Inflammatory macrophage (primary cell): ENCODE results near the gene NAV2.
"Not testable (repeated sequence)": the region's sequence is repeated elsewhere in the genome, so short reads cannot be mapped to it uniquely, and the experiment has no call there.

Experiments used
- DNase-seq, 2 donors: peaks; one replicate each; pipeline ENCODE4 v3.0.0-alpha.2; 2020 to 2022

Gene NAV2

DNA sequence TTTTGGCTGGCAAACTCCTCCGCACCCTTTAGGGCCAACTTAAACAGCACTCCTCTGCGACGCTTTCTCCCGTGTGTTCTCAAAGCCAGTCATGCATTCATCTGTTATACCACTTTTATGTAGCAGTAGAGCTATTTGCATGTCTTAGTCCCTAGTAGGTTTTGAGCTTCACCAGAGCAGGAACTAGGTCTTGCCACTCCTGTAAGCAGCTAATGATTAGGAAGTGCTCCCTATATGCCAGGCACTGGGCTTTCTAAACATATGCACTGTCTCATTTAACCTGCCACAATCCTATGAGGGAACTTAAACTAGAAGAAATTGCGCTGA lies 266.8 kb downstream of the NAV2 start:
- no peak for DNase-seq

DNA sequence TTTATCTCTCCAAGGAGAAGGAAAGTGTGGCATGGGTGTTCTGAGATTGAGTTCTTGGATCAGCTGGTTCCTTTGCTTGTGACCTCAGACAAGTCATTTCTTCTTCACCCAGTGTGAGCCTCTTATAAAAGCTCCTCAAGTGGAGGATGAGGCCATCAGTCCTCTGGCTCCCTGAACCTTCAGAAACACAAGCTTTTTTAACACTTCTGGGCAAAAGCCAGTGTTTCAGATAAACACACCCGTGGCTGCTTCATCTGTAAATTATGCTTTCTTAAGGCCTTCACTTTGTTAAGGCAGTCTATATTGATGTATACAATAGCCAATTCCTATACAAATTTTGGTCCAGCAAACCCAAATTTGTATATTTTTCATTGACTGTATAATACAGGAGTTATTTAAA lies 267.8 kb downstream of the NAV2 start:
- no peak for DNase-seq

DNA sequence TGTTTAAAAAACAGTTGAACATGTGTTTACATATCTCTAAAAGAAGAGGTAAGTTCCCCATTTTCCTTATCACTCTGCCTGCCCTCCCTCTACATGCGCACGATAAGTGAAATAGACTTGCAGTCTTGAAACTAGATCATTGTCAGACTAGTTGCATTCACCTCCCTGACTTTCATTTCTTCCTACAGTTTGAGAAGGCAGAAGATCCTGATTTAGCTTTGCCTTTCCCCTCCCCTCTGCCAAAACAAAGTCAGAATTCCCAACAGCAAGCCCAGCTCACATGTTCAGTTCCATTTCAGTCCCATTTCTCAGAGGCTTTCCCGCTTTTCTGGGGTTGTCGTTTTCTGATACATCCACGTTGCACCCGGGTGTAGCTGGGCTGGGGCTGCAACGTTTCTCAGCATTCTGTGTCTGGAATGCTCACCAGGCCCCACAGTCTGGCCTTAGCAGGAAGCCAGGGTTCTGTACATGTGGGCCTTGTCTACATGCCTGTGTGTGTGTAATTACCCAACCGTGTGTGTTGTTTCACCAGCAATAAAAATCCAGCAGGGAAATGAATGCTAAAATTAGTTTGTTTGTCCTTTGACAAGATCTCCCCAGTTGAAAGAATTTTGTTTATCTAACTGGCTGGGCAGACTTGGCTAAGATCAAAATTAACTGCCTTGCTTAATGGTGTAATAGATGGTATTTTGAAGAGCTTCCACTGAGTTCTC lies 268.5 kb downstream of the NAV2 start:
- no peak for DNase-seq

DNA sequence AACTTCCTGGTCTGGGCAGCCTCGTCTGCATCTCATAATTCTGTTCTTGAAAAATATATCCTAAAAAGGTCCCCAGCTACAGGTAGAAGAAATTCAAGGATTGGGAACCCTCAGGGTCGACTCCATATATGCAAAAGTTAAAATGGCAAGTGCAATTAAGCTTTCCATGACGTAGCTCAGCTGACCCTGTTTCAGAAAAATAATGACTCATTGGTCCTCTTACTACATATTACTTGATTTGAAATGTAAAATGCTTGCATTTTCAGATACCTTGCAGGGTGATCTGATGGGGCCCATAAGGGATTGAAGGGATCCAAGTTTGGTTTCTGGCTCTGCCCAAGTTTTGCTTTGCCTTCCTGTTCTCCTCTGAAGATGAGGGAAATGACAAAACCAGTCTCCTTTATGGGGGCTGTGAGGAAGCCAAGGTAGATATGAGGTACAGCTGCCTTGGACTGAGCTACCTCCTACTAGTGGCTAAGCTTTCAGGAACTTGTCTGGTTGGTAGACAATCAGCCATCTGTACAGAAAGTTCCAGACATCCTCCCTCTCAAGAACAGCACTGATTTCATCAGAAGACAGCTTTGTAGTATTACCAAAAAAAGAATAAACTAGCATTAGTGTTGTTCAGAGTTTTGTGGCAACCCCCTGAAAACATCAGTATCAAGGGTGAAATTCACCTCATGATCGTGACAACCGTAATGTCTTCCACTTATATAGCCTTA lies 270.3 kb downstream of the NAV2 start:
- DNase-seq = no peak

DNA sequence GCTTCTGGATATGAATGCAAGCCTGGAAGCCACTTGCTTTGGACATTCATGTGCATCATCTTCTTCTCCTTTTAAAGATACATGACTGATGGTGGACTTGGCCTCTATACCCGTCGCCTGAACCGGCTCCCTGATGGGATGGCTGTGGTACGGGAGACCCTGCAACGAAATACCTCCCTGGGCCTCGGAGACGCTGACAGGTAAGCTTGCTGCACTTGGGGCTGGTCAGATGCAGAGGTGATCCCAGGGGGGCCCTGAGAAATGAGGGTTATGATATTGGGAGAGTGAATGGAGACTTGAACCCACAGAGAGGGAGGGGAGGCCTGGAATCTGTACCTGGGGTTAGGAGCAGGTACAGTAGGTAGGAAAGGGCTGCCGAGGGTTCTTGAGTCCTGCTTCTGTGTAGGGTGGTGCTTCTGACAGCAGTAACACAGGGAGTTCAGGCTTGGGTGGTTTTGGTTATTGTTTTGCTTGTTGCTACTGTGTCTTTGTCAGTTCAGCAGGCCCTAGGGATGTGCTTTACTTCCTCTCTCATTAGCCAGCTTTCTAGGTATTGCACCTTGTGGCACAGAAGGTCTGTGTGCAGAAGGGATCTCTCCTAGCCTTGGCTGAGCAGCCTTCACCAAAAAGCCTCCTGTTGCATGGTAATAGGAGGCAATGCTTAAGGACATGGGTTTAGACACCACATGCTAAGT lies 271.6 kb downstream of the NAV2 start:
- DNase-seq = no peak

DNA sequence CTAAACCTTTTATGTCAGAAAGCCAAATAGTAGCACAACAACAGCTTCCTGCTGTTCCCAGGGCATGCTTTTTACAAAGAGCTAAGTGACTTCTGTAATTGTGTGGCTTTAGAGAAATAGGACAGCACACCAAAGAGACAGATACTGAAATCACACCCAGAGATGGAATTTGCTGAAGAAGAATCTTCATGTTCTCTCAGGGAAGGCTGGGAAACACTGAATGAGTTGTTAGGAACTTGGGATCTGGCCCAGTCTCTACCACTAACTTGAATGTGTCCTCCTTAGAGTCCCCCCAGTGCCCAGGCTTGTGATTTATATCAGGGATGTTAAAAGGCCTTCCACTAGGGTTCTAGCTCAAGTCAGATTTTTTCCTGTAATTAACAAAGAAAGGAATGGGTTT lies 272.5 kb downstream of the NAV2 start:
- DNase-seq = no peak

DNA sequence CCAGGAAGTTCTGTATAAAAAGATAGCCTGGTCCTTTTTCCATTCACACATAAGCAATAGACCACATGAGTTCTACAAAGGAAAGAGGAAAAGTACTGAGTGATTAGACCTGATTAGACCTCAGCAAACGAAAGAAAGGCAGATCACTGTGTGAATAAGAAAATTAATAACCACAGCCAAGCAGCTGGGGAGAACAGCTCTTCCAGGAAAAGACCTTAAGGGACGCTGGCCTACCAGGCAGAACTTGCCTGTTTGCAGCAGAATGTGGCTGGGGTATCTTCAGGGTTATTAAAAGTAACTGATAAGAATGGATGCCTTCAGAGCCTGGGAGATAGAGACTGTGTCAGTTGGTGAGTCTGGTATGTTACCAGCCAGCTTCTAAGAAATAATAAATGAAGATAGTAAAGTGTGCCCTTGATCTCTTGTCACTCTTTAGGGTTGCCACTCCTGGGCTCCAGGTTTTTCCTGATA lies 274.7 kb downstream of the NAV2 start:
- DNase-seq = no peak

DNA sequence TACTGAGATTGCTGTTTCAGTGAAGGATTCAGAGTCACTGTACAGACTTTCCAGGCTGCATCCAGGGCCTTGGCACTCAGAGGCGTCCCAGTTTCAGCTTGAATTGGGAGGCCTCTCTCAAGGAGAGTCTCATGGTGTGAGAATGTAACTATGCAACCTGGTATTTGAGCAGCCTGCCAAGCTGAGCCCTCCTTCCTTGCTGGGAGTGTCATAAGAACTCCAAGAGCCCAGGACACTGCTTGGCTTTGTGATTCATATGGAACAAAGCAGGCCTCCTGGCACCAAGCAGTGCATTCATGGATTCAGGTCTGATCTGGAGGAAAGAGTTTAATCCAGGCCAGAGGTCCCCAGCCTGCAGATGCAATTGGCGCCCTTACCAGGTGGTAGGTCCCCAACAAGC lies 276.0 kb downstream of the NAV2 start:
- DNase-seq = no peak

DNA sequence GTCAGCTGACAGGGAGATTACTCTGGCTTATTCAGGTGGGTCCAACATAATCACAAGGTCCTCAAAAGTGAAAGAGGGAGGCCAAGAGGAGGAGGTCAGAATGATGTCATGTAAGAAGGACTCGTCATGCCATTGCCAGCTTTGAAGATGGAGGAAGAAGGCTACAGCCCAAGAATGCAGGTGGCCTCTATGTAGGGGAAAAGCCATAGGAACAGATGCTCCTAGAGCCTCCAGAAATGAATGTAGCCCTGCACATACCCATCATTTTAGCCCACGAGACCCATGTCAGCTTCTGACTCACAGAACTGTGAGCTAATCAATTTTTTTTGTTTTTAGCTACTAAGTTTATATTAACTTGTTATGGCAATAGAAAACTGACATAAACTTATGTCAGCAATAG lies 276.6 kb downstream of the NAV2 start:
- no peak for DNase-seq

DNA sequence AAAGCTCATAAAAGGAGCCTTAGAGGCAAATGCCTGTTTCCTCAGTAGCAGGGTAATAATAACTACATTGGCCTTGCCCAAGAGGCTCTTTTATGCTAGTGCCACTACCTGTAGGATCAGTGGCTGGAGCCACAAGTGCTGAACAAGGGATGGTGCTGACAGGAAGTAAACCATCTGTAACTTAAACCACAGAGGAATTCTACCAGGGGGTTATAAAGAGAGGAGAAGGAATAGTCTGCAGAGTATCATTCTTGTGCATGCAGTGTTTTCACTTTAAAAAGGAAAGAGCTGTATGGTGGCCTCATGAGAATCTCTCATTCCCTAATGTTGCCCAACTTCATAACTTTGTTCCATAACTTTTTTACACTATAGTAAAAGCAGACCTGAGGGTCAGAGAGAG lies 279.5 kb downstream of the NAV2 start:
- DNase-seq = no peak

DNA sequence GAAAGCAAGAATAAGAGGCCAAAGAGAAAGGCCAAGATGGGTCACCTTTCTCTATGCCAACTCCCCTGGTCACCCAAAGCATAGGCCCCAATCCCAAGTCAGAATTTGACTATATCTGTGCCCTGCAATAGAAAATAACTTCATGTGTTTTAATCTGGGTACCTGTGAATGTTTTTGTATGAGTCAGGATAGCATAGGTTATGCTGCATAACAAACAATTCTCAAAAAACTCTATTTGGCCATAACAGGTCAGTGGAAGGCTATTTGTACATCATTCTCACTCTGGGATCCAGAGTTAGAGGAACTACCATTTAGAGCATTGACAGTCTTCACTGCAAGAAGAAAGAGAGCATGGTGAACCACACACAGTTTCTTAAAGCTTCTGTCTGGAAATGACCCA lies 280.4 kb downstream of the NAV2 start:
- DNase-seq = no peak

DNA sequence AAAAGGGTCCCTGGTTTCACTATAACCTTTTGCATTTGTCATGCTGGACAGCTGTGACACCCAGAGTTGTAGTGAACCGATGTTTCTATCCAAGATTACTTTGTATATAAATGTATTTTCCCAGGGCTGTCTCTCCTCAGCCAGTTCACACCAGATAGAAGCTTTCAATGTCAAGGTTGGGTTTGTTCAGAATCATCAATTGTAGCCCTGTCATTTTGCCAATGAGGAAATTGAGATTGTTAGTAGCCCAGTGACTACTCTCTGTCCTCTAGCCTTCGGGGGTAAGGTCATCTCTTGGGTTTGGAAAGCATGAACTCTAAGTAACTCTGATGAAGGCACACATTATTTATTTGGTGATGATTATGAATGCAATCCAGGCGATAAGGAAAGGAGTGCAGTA lies 282.0 kb downstream of the NAV2 start:
- no peak for DNase-seq

DNA sequence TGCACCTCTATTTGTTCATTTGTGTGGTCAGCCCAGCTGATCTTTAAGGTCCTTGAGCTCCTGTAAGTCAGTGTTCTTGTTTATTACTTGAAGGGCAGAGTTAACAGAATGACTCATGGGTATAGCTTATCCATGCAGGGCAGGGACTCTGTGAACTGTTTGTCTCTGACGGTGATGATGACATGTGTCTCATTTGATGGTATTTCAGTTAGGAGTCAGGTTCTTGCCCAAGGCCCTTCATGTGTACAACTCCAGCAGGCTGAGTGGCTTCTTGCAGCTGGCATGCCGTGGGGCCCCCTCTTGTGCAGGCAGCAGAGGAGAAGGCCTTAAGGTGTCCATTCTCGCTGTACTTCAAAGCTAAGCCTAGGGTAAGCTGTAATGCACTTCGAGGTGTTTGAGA lies 282.5 kb downstream of the NAV2 start:
- no peak for DNase-seq

DNA sequence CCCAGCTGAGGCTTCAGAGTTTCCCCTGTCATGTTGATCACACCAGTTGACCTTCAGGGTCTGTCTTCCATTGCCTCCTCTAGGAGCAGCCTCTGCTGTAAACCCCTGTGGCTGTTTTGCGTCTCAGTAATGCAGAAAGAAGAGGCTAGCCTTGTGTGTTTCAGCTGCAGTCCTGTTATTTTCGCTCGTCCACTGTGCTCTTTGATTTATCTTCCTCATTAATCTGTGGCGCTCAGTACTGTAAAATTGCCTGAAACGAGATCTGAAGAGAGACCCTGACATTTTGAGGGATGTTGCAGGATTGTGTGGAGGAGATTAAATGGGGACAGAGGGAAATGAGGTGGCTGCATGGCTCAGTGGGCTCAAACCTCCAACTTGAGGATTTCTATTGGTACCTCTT lies 283.9 kb downstream of the NAV2 start:
- DNase-seq = no peak

DNA sequence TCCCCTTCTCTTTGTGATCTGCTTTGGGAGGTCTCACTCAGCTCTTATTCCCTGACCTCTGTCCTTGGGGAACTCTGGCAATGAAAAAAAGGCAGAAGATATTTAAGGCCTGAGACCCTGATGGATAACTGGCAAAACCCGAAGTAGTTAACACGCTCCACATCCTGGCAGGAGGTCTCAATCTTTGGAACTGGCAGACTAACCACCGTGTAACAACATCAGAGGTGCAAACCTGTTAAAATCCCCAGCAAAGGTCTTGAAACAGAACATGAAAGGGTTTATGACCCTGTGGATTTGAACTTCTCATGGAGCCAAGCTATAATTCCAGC lies 287.3 kb downstream of the NAV2 start:
- no peak for DNase-seq

DNA sequence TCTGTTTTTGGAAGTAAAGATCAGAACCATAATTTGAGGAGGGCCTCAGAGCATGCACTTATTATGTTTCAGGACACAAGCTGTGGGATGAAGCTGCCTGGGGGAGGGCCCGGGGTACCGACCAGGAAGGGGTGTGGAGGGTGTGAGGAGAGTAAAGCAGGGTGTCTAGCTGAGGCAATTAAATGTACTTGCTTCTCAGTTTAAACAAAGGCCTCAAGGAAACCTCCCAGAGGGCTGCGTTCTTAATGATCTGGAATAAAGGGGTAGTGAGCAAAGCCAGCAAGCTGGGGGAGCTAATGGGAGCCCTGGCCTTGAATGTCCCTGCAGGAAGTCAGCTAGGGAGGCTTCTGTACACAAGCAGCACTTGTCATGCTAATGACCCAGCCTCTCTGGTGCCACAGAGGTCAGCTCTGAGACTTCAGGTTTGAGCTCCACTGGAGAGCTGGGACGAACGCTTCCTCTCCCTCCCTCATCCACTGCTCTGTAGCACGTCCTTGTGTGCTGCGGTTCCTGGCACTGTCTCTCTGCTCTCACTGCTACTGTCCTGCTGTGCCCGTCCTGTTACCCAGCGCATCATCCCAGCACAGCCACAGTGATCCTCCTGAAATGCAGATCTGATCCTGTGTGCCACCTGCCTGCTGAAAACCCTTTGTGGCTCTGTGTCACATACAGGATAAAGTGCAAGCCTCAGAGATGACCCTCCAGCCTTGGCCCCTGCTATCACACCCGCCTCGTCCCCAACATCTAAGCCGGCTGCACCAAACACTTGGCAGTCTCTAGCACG lies 287.9 kb downstream of the NAV2 start:
- DNase-seq = no peak

DNA sequence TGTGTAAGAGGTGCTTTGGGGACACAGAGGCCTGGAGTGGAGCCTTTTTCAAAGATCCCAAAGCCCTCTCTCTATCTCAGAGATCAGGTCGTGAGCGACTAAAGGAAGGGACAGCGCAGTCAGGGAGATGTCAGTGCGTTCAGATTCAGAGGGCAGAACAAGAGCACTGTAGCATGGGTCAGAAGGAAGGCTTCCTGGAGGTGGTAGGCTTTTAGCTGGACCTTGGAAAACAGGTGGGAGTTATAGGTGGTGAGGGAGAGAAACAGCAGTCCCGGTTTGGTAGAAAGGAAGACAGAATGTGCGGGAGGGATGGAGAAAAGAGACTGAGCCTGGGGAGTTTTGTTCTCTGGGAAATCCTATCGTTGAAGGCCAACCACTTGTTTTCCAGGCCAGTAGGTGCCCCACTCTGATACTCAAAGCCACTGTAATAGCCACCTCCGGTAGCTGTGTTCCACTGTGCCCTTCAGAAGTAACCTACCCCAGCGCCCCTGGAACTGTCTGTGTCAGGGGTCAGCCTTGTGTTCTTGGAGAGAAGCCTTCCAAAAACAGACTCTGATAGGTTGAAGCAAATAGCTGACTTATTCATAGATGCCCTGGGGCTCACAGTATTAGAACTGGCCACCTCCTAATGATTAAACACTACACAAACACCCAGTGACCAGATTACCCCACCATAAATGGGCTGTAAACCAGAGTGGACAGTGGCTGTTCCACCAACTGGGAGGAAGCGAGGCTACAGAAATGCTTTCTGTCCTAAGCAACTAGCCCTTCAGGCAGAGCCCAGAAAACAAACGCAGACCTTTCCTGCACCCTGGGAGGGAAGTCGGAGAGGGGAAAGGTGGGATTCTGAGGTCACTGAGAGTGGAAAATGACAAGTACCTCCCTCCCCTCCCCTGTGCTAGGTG lies 289.9 kb downstream of the NAV2 start:
- no peak for DNase-seq

DNA sequence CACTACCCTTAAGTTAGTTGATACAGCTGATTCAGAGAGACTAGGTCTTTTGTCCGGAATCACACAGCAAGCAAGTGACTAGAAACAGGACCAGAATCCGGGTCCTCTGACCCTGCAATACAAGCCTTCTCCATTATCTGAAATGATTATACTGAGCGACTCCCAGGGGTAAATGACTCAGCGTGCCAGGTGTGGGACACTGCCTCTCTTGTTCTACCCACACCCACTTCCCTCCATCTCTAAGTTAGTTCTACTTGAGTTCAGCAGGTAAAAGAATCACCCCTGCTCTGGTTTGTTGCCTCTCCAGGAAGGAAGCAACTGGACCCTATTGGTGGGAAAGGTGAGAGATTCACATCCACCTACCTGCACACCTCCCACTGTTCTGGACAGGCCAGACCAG lies 290.7 kb downstream of the NAV2 start:
- DNase-seq = no peak

DNA sequence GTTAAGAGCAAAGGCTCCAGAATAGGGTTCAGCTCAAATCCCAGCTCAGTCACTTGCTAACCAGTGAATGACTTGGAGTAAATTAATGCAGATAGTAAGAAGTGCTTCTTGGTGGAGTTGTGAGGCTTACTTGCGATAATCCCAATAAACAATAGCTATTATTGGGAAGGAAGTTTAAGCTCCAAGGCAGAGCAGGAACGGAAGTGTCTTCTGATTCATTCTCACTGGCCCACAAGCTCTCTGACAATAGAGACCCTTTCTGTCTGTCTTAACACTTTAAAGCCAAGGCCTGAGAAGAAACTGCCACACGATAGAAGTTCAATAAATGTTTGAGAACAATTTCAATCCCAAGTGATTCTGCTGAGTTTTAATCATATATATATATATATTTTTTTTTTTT lies 292.2 kb downstream of the NAV2 start:
- no peak for DNase-seq

DNA sequence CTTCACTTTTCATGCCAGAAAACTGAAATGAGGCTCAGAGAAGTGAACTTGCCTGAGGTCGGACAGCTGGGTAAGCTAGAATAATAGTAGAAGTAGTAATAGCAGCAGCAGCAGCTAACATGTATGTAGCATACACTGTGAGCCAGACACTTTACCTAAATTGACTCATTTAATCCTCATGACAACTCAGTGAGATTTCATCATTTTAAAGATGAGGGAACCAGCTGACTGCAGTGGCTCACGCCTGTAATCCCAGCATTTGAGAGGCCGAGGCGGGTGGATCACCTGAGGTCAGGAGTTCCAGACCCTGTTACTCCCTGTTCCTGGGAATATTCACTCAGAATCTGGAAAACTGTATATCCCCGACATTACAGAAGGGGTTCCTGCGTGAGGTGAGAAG lies 293.1 kb downstream of the NAV2 start:
- no peak for DNase-seq

DNA sequence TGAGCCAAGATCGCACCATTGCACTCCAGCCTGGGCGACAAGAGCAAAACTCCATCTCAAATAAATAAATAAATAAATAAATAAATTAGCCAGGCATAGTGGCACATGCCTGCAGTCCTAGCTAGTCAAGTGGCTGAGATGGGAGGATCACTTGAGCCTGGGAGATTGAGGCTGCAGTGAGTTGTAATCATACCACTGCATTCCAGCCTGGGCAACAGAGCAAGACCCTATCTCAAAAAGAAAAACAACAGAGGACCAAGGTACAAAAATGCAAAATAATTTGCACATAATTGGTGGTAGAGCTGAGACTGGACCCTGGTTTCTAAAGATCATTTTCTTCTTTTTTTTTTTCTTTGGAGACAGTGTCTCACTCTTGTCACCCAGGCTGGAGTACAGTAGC lies 294.0 kb downstream of the NAV2 start:
- not testable (repeated sequence) for DNase-seq

DNA sequence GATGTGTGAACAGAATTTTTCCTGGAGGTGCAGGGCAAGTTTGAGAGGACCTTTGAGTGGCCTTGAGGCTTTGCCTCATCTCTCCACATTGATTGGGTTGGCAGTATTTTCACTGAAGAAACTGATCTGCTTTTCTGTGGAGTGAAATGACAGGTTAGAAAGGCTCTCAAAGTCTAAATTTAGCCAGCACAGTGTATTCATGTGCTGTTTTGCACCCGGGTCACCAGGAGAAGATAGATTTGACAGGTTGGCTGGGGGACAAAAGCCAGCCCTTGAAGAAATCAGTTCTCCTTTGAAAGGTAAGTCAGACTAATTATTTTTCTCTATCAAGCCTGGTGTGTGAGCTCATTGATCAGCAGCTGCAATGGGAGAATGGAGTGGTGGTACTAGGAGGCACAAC lies 294.7 kb downstream of the NAV2 start:
- DNase-seq = no peak
